Memory B cell (primary cell): ENCODE measurements around the gene SMIM28.

Source experiments
- ATAC-seq: fragments of 150-1000 bp; cut with Tn5 transposase; 2 replicates; pipeline ENCODE4 v1.10.0; 2021; ENCODE audit warnings: low read depth, mild to moderate bottlenecking, moderate library complexity
- DNase-seq, 2 donors: peaks; one replicate each; pipeline ENCODE4 v3.0.0; 2022; ENCODE audit warnings: low spot score in 2 of 2
- H3K27ac Mint-ChIP-seq: one replicate; pipeline ENCODE4 v1.8.0; 2022; ENCODE audit warnings: mild to moderate bottlenecking, moderate library complexity, mixed read lengths
- H3K27me3 Mint-ChIP-seq: one replicate; pipeline ENCODE4 v1.8.0; 2022; ENCODE audit warnings: mixed read lengths
- H3K36me3 Mint-ChIP-seq: one replicate; pipeline ENCODE4 v1.8.0; 2022; ENCODE audit warnings: mild to moderate bottlenecking, mixed read lengths
- H3K4me1 Mint-ChIP-seq: one replicate; pipeline ENCODE4 v1.8.0; 2022; ENCODE audit warnings: mixed read lengths
- H3K4me3 Mint-ChIP-seq: one replicate; pipeline ENCODE4 v1.8.0; 2022; ENCODE audit warnings: mild to moderate bottlenecking, moderate library complexity, mixed read lengths
- H3K9me3 Mint-ChIP-seq: one replicate; pipeline ENCODE4 v1.8.0; 2022; ENCODE audit warnings: mixed read lengths

SMIM28 gene

GRCh38 chr6:138386897-138387296 is 9.2 kb downstream of the SMIM28 start:
- H3K27ac Mint-ChIP-seq = no peak overlapping the region
- DNase-seq (no peak), ATAC-seq (no peak)
- no peak overlapping the region for H3K4me3 Mint-ChIP-seq
- no peaks in the 10 kb centered on the region for H3K36me3 Mint-ChIP-seq
- no peaks in the 10 kb centered on the region for H3K9me3 Mint-ChIP-seq
- peaks cover 10% of the 10 kb centered on the region for H3K27me3 Mint-ChIP-seq
- H3K4me1 Mint-ChIP-seq = peaks cover 2% of the 10 kb centered on the region

- Mint-ChIP-seq H3K36me3 (no peaks in the 10 kb centered on the region), H3K4me1 (peaks cover 2% of the 10 kb centered on the region), H3K9me3 (no peaks in the 10 kb centered on the region), H3K27ac (no peak overlapping the region), H3K27me3 (peaks cover 6% of the 10 kb centered on the region), H3K4me3 (no peak overlapping the region)
- DNase-seq (no peak), ATAC-seq (no peak)
Measured at GRCh38 chr6:138387577-138388368, 10.1 kb downstream of the SMIM28 start.

GRCh38 chr6:138389551-138389950 is 11.8 kb downstream of the SMIM28 start:
- no peak overlapping the region for H3K27ac Mint-ChIP-seq
- H3K4me3 Mint-ChIP-seq = no peak overlapping the region
- peaks cover 5% of the 10 kb centered on the region for H3K27me3 Mint-ChIP-seq
- no peaks in the 10 kb centered on the region for H3K9me3 Mint-ChIP-seq
- ATAC-seq (no peak), DNase-seq (no peak)
- no peaks in the 10 kb centered on the region for H3K36me3 Mint-ChIP-seq
- peaks cover 6% of the 10 kb centered on the region for H3K4me1 Mint-ChIP-seq

GRCh38 chr6:138393871-138394783 is 16.4 kb downstream of the SMIM28 start:
- no peak overlapping the region for H3K4me3 Mint-ChIP-seq
- ATAC-seq = peak; percentile 72
- no peaks in the 10 kb centered on the region for H3K36me3 Mint-ChIP-seq
- peaks cover 6% of the 10 kb centered on the region for H3K4me1 Mint-ChIP-seq
- H3K27me3 Mint-ChIP-seq = peaks cover 2% of the 10 kb centered on the region
- no peak for DNase-seq
- H3K27ac Mint-ChIP-seq = no peak overlapping the region
- H3K9me3 Mint-ChIP-seq = no peaks in the 10 kb centered on the region

GRCh38 chr6:138396709-138397108 is 19.0 kb downstream of the SMIM28 start:
- DNase-seq = no peak
- Mint-ChIP-seq H3K4me3 (no peak overlapping the region), H3K9me3 (no peaks in the 10 kb centered on the region), H3K27ac (no peak overlapping the region), H3K4me1 (peaks cover 6% of the 10 kb centered on the region), H3K27me3 (peaks cover 2% of the 10 kb centered on the region), H3K36me3 (no peaks in the 10 kb centered on the region)
- ATAC-seq = no peak

- H3K4me1 Mint-ChIP-seq = peaks cover 6% of the 10 kb centered on the region
- H3K36me3 Mint-ChIP-seq = no peaks in the 10 kb centered on the region
- H3K27me3 Mint-ChIP-seq = peaks cover 2% of the 10 kb centered on the region
- ATAC-seq (no peak), DNase-seq (no peak)
- H3K27ac Mint-ChIP-seq = no peak overlapping the region
- no peaks in the 10 kb centered on the region for H3K9me3 Mint-ChIP-seq
- H3K4me3 Mint-ChIP-seq = no peak overlapping the region
Measured at GRCh38 chr6:138397128-138398122, 19.7 kb downstream of the SMIM28 start.

- no peaks in the 10 kb centered on the region for H3K9me3 Mint-ChIP-seq
- ATAC-seq (no peak), DNase-seq (no peak)
- no peak overlapping the region for H3K27ac Mint-ChIP-seq
- H3K27me3 Mint-ChIP-seq = peaks cover 2% of the 10 kb centered on the region
- H3K4me3 Mint-ChIP-seq = no peak overlapping the region
- no peaks in the 10 kb centered on the region for H3K36me3 Mint-ChIP-seq
- peaks cover 10% of the 10 kb centered on the region for H3K4me1 Mint-ChIP-seq
Measured at GRCh38 chr6:138400326-138400725, 22.6 kb downstream of the SMIM28 start.

- Mint-ChIP-seq H3K4me1 (peaks cover 14% of the 10 kb centered on the region), H3K27me3 (no peaks in the 10 kb centered on the region), H3K27ac (no peak overlapping the region), H3K9me3 (no peaks in the 10 kb centered on the region), H3K36me3 (peaks cover 7% of the 10 kb centered on the region), H3K4me3 (peak overlapping the region; percentile 0)
- DNase-seq (no peak), ATAC-seq (no peak)
Measured at GRCh38 chr6:138401960-138402837, 24.5 kb downstream of the SMIM28 start.

GRCh38 chr6:138402838-138403187 is 25.1 kb downstream of the SMIM28 start:
- peaks cover 10% of the 10 kb centered on the region for H3K36me3 Mint-ChIP-seq
- H3K27me3 Mint-ChIP-seq = no peaks in the 10 kb centered on the region
- H3K4me3 Mint-ChIP-seq = peak overlapping the region; percentile 82
- H3K9me3 Mint-ChIP-seq = no peaks in the 10 kb centered on the region
- ATAC-seq (no peak), DNase-seq (no peak)
- peaks cover 17% of the 10 kb centered on the region for H3K4me1 Mint-ChIP-seq
- H3K27ac Mint-ChIP-seq = peak overlapping the region; percentile 53

GRCh38 chr6:138403324-138403800 is 25.7 kb downstream of the SMIM28 start:
- peak overlapping the region; percentile 53 for H3K27ac Mint-ChIP-seq
- DNase-seq (peak in 1 of 2 donors; percentile 45), ATAC-seq (peak; percentile 12)

GRCh38 chr6:138403801-138404665 is 26.3 kb downstream of the SMIM28 start, which contains the start of gene HEBP2:
HEBP2 (plus strand) TSS chr6:138404223; CDS start chr6:138404496, 273 bp downstream.
- Mint-ChIP-seq H3K36me3 (peaks cover 18% of the 10 kb centered on the region), H3K27me3 (no peaks in the 10 kb centered on the region), H3K4me3 (peak within 1 kb of the TSS; percentile 87), H3K4me1 (peaks cover 24% of the 10 kb centered on the region), H3K27ac (peak within 1 kb of the TSS; percentile 86), H3K9me3 (no peaks in the 10 kb centered on the region)
- DNase-seq (peak; percentile 85 to 88), ATAC-seq (peak; percentile 92)

More at GRCh38 chr6:138403324-138403800, 25.7 kb downstream of the SMIM28 start:
- Mint-ChIP-seq H3K36me3 (peaks cover 13% of the 10 kb centered on the region), H3K4me1 (peaks cover 20% of the 10 kb centered on the region), H3K4me3 (peak overlapping the region; percentile 82), H3K27me3 (no peaks in the 10 kb centered on the region), H3K9me3 (no peaks in the 10 kb centered on the region)
